MM.1S (cell line): Measurements from ENCODE around the gene WDR75.

ENCODE experiments used
- EZH2 ChIP-seq: fragments of 300-600 bp; sonication (generic); optimal IDR thresholded peaks from 2 replicates; pipeline ENCODE3; 2017; ENCODE audit warnings: low read depth, mild to moderate bottlenecking, antibody characterized with exemption, low read length, mixed read lengths
- EZH2phosphoT487 ChIP-seq: fragments of 300-600 bp; sonication (generic); IDR thresholded peaks from 2 replicates; pipeline ENCODE4 v1.6.1; 2018; ENCODE audit warnings: antibody characterized with exemption, low read length
- TF ChIP-seq, protein P1 (sequence below): fragments of 300-600 bp; sonication (generic); IDR thresholded peaks from 2 replicates; pipeline ENCODE4 v1.5.1; 2016; ENCODE audit warnings: antibody characterized with exemption, low read length, mixed read lengths

DNA sequence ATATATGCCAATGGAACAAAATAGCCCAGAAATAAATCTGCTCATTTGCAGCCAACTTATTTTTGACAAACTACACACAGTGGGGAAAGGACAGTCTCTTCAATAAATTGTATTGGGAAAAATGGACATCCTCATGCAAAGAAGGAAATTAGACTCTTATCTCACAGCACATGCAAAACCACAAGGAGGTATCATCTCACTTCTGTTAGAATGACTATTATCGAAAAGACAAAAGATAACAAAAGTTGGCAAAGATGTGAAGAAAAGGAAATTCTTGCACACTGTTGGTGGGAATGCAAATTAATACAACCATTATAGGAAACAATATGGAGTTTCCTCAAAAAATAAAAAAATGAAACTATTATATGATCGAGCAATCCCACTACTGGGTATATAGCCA, 16.3 kb upstream of the WDR75 start:
- TF ChIP-seq, protein P1, sequence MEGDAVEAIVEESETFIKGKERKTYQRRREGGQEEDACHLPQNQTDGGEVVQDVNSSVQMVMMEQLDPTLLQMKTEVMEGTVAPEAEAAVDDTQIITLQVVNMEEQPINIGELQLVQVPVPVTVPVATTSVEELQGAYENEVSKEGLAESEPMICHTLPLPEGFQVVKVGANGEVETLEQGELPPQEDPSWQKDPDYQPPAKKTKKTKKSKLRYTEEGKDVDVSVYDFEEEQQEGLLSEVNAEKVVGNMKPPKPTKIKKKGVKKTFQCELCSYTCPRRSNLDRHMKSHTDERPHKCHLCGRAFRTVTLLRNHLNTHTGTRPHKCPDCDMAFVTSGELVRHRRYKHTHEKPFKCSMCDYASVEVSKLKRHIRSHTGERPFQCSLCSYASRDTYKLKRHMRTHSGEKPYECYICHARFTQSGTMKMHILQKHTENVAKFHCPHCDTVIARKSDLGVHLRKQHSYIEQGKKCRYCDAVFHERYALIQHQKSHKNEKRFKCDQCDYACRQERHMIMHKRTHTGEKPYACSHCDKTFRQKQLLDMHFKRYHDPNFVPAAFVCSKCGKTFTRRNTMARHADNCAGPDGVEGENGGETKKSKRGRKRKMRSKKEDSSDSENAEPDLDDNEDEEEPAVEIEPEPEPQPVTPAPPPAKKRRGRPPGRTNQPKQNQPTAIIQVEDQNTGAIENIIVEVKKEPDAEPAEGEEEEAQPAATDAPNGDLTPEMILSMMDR, result no peak
- TF ChIP-seq EZH2phosphoT487 (no peak), EZH2 (no peak)
